ENCODE measurements around the gene PSMB7. TPM values are rescaled to one million over a fixed set of nuclear protein-coding genes. Genes with fewer than 3 reads are reported as not detected.

Gene PSMB7
- total RNA-seq, 4 donors from 2014 or later, result 74.7 to 181 (median 100) TPM

GRCh38 chr9:124385623-124386022, 29.6 kb downstream of the PSMB7 start:
- no peak for DNase-seq (ENCODE audit: low spot score in 2 of 2)
- 85 to 88% methylated on average over 7 of the region's 7 CpGs for WGBS, 2 donors

GRCh38 chr9:124384846-124385245, 30.4 kb downstream of the PSMB7 start:
- Histone ChIP-seq H3K36me3 (peaks cover 0 to 29% (median 0%) of the 10 kb centered on the region in 3 donors), H3K27ac (no peak overlapping the region), H3K4me1 (peaks cover 0 to 17% (median 2%) of the 10 kb centered on the region in 4 donors), H3K27me3 (no peaks in the 10 kb centered on the region), H3K4me3 (no peak overlapping the region), H3K9me3 (no peaks in the 10 kb centered on the region)
- no peak for TF ChIP-seq EP300 (IDR thresholded peaks at IDR 0.05)
- TF ChIP-seq CTCF (IDR thresholded peaks at IDR 0.05), result no peak
- TF ChIP-seq POLR2A (IDR thresholded peaks at IDR 0.05), result no peak
- DNase-seq (ENCODE audit: low spot score in 2 of 2), result no peak
- WGBS, 2 donors, result 89 to 90% methylated on average over 5 of the region's 5 CpGs

More at GRCh38 chr9:124385623-124386022, 29.6 kb downstream of the PSMB7 start:
- Histone ChIP-seq H3K36me3 (peaks cover 0 to 23% (median 0%) of the 10 kb centered on the region in 3 donors), H3K27ac (no peak overlapping the region), H3K4me1 (peaks cover 0 to 23% (median 4%) of the 10 kb centered on the region in 4 donors), H3K9me3 (no peaks in the 10 kb centered on the region), H3K4me3 (no peak overlapping the region), H3K27me3 (no peaks in the 10 kb centered on the region)
- TF ChIP-seq EP300 (IDR thresholded peaks at IDR 0.05) (no peak), POLR2A (IDR thresholded peaks at IDR 0.05) (no peak), CTCF (IDR thresholded peaks at IDR 0.05) (no peak)

- peaks cover 0 to 10% (median 2%) of the 10 kb centered on the region in 4 donors for H3K4me1 ChIP-seq
- H3K9me3 ChIP-seq, result no peaks in the 10 kb centered on the region
- H3K36me3 ChIP-seq, result peaks cover 0 to 35% (median 0%) of the 10 kb centered on the region in 3 donors
- DNase-seq (ENCODE audit: low spot score in 2 of 2), result no peak
- TF ChIP-seq EP300 (IDR thresholded peaks at IDR 0.05) (no peak), POLR2A (IDR thresholded peaks at IDR 0.05) (no peak), CTCF (IDR thresholded peaks at IDR 0.05) (no peak)
- H3K27ac ChIP-seq, result no peak overlapping the region
- no peak overlapping the region for H3K4me3 ChIP-seq
- H3K27me3 ChIP-seq, result no peaks in the 10 kb centered on the region
- 83 to 92% methylated on average over 7 of the region's 7 CpGs for WGBS, 2 donors
These were observed 31.0 kb downstream of the PSMB7 start for GRCh38 chr9:124384210-124384609.

- DNase-seq (ENCODE audit: low spot score in 2 of 2), result no peak
- H3K27me3 ChIP-seq, result no peaks in the 10 kb centered on the region
- WGBS, 2 donors, result 79 to 86% methylated on average over 4 of the region's 4 CpGs
- no peak overlapping the region for H3K4me3 ChIP-seq
- no peaks in the 10 kb centered on the region for H3K9me3 ChIP-seq
- H3K27ac ChIP-seq, result no peak overlapping the region
- no peak for TF ChIP-seq CTCF (IDR thresholded peaks at IDR 0.05)
- TF ChIP-seq EP300 (IDR thresholded peaks at IDR 0.05), result no peak
- TF ChIP-seq POLR2A (IDR thresholded peaks at IDR 0.05), result no peak
- peaks cover 0 to 16% (median 3%) of the 10 kb centered on the region in 4 donors for H3K4me1 ChIP-seq
- H3K36me3 ChIP-seq, result peaks cover 0 to 39% (median 0%) of the 10 kb centered on the region in 3 donors
These were observed 33.9 kb downstream of the PSMB7 start for GRCh38 chr9:124381170-124381945.
